HG03558 (cell line): Measurements from ENCODE around the gene PAMR1.

ENCODE experiments used
- ATAC-seq: cut with Tn5 transposase; IDR thresholded peaks from one replicate; pipeline ENCODE4 v1.9.1; 2021; ENCODE audit warnings: moderate number of reproducible peaks; ENCODE audit not compliant: unreplicated experiment; ENCODE audit errors: extremely low read depth

PAMR1 gene

GRCh38 chr11:35463331-35463751 lies 62.1 kb downstream of the PAMR1 start:
- no peak for ATAC-seq

DNA sequence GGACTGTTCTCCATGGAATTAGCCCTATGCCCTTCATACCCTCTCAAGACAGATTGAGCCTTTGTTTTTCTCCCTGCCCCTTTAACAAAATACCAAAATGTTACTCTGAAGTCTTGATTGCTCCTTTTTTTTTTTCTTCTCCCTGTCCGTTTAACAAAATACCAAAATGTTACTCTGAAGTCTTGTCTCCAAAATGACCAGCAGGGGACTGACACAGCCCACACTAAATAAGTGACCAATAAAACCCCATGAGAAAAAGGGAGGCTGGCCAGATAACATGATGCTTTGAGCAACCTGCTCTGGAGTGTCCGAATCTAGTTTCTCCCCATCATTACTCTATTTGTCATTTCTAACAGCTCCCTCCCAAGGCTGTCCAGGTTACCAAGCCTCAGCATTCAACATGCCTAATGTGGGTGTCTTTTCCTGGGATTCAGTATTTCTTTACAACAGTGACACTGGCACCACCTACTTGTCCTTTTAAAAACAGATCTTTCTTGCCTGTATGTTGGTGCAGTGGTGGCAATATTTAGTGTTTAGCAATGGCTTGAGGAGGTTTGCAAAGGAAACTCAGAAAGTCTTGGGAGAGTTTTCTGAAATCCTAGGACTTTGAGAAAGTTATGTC lies 63.4 kb downstream of the PAMR1 start:
- ATAC-seq: no peak

DNA sequence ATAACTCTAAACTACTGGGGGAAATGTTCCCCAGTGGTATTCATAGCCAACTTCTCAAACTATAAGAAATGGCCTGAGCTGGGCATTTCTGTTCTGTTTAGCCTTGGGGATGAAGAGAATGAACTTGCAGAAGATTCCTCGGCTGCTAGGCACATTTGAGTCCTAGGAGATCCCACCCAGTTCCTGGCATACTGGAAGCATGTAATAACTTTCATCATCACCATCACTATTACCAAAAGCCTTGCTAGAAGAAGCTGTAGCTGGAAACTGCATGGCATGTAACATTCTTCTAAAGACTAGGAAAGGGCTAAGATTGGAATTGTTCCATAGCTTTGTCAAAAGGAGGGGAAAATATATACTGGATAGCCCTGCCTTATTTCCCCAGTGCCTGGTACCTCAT lies 65.9 kb downstream of the PAMR1 start:
- ATAC-seq: no peak

DNA sequence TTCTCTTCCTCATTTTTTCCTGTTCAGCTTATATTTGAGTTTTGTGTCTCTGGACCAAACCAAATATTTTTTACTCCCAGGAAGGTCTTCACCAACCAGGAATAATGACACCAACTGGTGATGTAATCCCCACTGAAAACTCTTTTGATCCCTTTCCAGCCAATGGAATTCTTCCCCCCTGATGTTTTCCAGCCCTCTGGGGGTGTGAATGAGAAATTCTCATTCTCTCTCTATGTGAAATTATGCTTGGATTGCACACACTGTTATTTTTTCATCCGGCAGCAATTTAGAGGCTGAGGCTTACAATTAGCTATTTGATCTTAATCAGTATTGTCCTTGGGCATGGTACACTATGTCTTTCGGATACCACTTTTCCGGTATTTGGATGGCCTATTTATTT lies 66.6 kb downstream of the PAMR1 start:
- ATAC-seq: no peak

DNA sequence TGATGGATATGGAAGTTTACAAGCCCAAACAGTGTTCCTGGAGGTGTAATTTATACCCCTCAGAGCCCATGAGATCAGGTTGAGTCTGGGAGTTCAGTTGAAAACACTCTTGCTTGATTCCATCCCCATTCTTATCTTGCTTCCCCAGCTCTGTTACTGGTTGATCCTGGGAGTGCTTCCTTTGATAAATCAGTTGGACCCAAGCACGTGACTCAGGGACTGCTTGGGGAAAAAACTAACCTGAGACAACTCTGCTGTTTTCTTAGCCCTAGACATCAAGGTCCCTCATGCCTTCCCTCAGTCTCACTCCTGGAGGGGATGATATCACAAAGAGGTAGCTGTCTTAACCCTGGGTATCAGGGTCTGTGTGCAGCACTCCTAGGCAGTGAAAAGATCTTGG lies 71.1 kb downstream of the PAMR1 start:
- ATAC-seq: no peak

DNA sequence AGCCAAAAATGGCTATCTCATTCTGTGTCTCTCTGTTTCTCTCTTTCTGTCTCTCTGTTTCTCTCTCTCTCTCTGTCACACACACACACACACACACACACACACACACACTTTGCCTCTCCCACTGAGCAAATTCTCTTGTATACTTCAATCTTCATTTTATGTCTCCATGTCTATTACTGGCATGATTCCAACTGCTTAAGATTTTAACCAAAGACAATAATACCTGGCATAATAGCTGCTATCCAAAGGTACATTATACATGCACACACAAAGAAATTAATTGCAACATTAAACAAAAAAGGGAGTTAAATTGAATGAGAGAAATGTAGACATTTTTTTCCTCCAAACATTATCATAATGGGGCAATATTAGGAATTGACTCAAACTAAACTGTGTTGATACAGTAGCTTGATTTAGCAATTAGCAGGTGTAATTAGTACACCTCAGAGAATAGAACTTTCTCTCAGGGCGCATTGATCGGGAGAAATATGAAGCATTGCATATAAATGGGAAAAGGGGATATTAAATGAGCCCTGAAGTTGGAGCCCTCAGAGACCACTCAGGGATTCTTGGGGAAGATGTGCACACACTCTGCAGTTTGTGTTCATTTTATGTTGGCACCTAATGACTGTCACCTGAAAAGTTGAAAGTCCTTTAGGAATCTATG lies 88.7 kb downstream of the PAMR1 start:
- no peak for ATAC-seq

GRCh38 chr11:35433588-35433987 lies 91.8 kb downstream of the PAMR1 start:
- no peak for ATAC-seq

- no peak for ATAC-seq
These were observed 93.0 kb downstream of the PAMR1 start for GRCh38 chr11:35432464-35432863.

DNA sequence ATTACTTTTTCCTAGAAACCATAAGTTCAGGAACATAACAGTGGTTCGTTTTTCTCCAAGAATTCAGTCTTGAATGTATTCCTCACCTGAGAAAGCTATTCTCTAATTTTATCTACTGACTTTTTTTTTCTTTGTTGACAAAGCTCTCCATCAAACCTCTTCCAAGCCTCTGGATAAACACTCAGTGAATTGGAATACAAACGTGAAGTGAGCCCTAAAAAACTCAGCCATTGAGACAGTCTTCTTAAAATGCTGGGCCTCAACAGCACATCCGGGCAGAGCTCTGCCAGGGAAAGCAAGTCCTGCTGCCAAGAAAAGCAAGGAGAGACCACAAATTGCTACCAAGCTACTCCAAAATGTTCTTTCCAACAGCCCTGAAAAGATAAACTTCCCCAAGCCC lies 98.3 kb downstream of the PAMR1 start:
- ATAC-seq: no peak

GRCh38 chr11:35426351-35426750 lies 99.1 kb downstream of the PAMR1 start:
- no peak for ATAC-seq

DNA sequence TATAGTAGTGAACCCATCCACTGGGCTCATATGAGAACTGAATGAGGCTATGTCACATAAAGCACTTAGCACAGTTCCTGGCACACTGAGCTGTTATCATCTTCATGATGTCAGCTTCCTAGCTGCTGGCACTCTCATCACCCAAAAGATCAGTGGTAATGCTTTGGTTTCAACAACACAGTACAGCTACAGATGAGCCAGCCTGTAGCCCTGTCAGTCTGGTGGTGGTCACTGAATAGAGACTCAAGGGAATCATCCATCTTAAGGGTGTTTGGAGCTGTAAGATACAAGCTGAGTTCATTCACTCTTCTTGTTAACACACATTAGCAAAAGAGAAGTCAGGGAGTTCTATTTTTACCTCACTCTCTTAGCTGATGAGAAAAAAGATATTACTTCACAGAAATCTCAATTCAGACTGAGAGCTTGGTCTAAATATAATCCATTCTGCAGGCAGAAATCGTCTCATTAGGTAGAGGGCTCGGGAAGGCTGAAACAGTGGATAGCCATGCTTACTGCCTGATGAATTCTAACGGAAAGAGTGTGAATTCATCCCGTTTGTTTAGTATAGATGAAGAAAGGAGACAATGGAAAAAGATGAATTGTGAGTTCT lies 99.7 kb downstream of the PAMR1 start:
- ATAC-seq: no peak

- no peak for ATAC-seq
These were observed 101.1 kb downstream of the PAMR1 start for GRCh38 chr11:35424157-35424940.

- no peak for ATAC-seq
These were observed 105.0 kb downstream of the PAMR1 start for GRCh38 chr11:35420371-35420770.

DNA sequence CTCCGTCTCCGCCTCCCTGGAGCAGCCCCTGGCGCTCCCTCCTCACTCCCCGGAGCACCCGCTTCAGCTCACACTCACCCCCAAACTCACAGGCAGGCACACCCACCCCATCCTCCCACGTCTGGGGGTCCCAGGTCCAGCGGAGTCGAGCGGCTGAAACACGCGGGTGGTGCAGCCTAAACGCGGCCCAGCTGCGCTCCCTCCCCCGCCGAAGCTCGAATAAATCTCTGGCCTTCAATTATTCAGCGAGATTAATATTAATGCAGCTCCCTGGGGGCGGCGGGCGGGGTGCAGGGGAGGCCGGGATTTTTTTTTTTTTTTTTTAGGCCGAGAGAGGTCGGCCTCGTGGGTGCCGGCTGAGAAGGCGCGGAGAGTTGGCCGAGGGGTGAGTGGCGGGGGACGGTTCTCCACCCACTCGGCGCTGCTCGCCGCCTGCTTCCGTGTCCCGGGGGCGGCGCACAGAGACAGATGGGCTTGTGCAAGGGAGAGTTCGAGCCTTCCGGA lies 105.5 kb downstream of the PAMR1 start:
- ATAC-seq: no peak

GRCh38 chr11:35419184-35419829 lies 106.1 kb downstream of the PAMR1 start, which contains the start of gene SLC1A2:
Gene SLC1A2, minus strand, starts transcription at chr11:35419558. Its CDS starts 592 bp downstream, at chr11:35418966.
- no peak for ATAC-seq

DNA sequence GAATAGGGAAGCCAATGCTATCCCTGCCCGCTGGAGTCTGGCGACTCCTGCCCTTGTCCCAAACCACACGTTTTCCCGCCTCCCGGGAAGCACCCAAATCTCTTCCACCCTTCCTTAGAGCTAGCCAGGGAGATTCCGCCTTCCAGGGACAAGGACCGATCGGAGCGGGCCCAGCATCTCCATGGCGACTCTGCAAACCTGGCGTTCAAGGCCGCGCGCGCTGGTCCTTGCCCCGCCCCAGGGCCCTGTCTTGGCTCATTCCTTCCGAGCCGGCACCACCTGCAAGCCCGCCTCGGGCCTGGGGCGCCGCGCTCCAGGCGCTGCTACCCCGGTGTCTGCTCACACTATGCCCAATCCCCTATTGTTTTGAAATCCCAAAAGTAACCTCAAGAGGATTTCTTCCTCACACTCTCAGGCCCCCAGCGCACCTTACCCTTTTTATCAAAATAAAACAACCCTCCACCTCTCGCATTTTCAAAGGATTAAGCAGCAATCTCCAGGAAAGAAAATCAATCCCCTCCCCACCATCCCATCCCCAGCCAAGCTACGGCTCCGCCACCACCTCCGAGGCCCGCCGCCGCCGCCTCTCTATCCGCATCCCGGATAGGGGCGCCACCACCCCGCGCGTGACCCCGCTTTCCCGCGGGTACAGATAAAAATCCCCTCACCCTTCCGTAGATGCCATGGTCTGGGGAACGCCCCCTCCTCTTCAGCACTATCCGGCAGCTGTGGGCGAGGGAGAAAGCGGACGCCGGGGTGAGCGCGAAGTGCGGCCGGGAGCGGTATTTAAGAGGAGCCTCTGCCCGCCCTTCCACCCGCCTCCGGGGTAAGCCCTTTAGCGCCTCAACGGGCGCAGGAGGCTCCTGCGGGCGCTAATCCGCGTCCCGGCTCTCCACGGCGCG lies 106.9 kb downstream of the PAMR1 start:
- no peak for ATAC-seq

- no peak for ATAC-seq
These were observed 109.9 kb downstream of the PAMR1 start for GRCh38 chr11:35415487-35415886.

DNA sequence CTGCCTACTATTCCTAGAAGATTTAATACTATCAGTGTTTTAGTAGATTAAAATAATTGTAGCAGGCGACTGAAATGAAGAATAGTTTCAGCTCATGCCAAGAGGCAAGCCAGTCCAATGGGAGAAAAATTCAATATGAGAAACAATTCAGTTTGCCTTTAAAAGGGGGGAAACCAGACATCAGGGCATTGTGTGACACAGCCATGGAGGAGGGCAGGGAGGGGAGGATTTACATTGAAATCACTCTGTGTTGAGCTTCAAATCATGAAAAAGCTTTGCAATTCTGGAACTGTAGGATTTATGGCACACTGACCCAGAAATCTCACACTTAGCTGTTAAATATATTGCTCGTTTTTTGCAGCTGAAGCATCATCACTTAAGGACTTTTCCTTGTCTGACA lies 110.6 kb downstream of the PAMR1 start:
- ATAC-seq: no peak

- no peak for ATAC-seq
These were observed 111.1 kb downstream of the PAMR1 start for GRCh38 chr11:35414311-35414710.
